Mesodermal cell (in vitro differentiated cells): ENCODE data around the gene ZNF385B.

Source experiments
- H3K27ac ChIP-seq: 2 replicates; pipeline ENCODE4 v1.7.0; 2013; ENCODE audit warnings: mild to moderate bottlenecking, low read depth, low read length, moderate library complexity; ENCODE audit not compliant: severe bottlenecking
- H3K36me3 ChIP-seq: 2 replicates; pipeline ENCODE4 v1.7.1; 2013; ENCODE audit warnings: mild to moderate bottlenecking, low read length, moderate library complexity; ENCODE audit not compliant: control insufficient read depth, insufficient read depth
- H3K4me1 ChIP-seq: one replicate; pipeline ENCODE4 v1.7.1; 2013; ENCODE audit warnings: mild to moderate bottlenecking, low read length; ENCODE audit not compliant: insufficient read depth, control insufficient read depth, poor library complexity, severe bottlenecking
- H3K4me3 ChIP-seq: 2 replicates; pipeline ENCODE4 v1.7.0; 2013; ENCODE audit warnings: low read length, control low read depth, mild to moderate bottlenecking; ENCODE audit not compliant: insufficient read depth, poor library complexity, severe bottlenecking; ENCODE audit errors: extremely low read depth
- H3K9me3 ChIP-seq: 2 replicates; pipeline ENCODE4 v1.7.1; 2013; ENCODE audit warnings: mild to moderate bottlenecking, low read length, moderate library complexity; ENCODE audit not compliant: control insufficient read depth
- WGBS, 2 experiments: methylation state at CpG; one replicate each; pipeline ENCODE4 v1.1.5; 2013; ENCODE audit warnings: missing lambda C conversion rate in 2 of 2; ENCODE audit not compliant: insufficient coverage in 2 of 2; 5-methylcytosine and 5-hydroxymethylcytosine counted together

ZNF385B gene

DNA sequence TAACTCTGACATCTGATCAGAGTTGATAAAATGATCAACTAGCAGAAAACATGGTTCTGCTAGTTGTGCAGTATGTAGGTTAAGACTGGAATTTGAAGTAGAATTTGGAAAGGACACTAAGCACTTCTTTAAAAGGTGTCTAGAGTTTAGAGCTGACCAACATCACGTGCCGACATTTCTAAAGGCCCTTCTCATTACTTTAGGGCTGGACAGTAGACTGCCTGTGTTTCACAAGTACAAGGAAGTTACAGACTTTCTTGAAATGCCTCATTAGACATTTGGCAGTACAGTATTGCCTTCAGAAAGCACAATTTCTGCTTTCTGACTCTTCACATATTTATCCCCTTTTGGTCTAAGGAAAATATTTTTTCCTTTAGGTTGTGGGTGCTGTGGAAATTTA is 255.3 kb downstream of the ZNF385B start:
- 100% methylated on average over 2 of the region's 2 CpGs; no CpG with 5 or more reads in 1 of the 2 experiments for WGBS, 2 experiments
- H3K4me1 ChIP-seq: no peaks in the 10 kb centered on the region
- no peak overlapping the region for H3K4me3 ChIP-seq
- no peaks in the 10 kb centered on the region for H3K9me3 ChIP-seq
- H3K36me3 ChIP-seq: no peaks in the 10 kb centered on the region
- H3K27ac ChIP-seq: no peak overlapping the region

DNA sequence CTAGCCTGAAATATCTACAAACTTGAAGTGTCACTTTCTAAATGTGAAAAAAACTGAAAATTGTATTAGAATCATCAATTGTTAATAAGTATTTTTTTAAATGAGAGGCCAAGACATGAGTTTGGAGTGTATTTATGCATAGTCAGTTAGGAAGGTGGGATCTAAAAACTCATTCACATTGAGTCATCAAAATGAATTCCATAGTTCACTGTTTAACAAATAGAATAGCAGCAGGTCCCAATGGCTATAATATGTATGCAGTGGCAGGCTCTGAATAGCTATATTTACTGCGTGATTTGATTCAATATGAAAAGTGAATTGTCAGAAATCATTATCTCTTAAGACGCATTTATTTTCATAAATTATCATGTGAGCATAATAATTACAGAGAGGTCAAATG is 256.1 kb downstream of the ZNF385B start:
- Histone ChIP-seq H3K27ac (no peak overlapping the region), H3K4me1 (no peaks in the 10 kb centered on the region), H3K4me3 (no peak overlapping the region), H3K9me3 (no peaks in the 10 kb centered on the region), H3K36me3 (no peaks in the 10 kb centered on the region)
- no CpG with 5 or more reads among the region's 2 CpGs for WGBS, 2 experiments

DNA sequence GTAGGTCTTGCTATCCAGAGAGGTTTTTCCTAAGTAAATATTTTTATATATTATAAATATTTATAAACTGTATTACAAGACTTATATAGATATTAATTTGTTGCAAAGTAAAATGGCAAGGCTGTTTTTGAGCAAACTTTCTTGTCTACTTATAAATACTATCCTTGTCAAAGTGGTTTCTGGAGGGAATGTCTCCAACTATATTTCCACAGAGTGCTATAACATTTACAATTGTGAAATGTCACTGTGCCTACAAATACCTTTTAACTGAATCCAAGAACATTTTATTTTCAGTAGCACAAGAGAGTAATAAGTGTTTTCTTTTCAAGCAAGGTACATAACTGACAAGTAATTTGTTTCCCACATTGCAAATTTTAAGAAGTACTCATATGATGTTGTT is 256.8 kb downstream of the ZNF385B start:
- H3K9me3 ChIP-seq: no peaks in the 10 kb centered on the region
- H3K4me3 ChIP-seq: no peak overlapping the region
- H3K4me1 ChIP-seq: no peaks in the 10 kb centered on the region
- no peaks in the 10 kb centered on the region for H3K36me3 ChIP-seq
- no peak overlapping the region for H3K27ac ChIP-seq

DNA sequence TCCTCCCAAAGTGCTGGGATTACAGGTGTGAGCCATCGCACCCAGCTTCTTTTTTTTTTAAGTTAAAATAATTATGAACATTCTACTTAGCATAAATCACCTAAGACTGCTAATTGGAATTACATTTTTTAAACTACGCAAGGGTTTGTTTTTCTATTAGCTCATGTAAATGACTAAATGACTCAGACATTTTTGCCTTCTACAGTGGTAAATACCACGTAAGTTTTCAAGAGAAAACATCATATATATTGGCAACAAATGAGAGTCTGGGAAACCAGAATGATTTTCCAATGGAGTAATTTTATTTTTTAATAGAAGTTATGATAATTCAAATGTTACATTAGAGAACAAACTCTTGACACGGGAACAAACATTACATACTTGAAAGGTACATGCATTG is 259.0 kb downstream of the ZNF385B start:
- no peaks in the 10 kb centered on the region for H3K36me3 ChIP-seq
- WGBS, 2 experiments: 100% methylated on average over 1 of the region's 4 CpGs; no CpG with 5 or more reads in 1 of the 2 experiments
- H3K4me3 ChIP-seq: no peak overlapping the region
- H3K9me3 ChIP-seq: no peaks in the 10 kb centered on the region
- no peaks in the 10 kb centered on the region for H3K4me1 ChIP-seq
- no peak overlapping the region for H3K27ac ChIP-seq

DNA sequence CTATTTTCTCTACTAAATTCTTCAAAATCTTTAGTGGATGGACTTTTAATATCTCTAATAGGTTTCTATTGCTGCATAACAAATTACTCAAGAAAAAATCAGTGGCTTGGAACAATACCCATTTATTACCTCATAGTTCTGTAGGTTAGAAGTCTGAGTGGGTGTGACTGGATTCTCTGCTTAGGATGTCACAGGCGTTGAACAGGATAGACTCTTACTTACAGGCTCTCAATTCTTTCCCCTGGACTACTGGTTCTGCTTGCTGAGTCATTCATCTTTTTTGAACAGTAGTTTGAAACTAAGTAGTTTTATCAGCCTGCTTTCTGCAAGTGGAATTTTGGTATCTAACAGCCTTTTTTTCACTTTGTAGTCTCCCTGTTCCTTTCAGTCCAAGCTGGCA is 265.4 kb downstream of the ZNF385B start:
- Histone ChIP-seq H3K9me3 (no peaks in the 10 kb centered on the region), H3K27ac (peak overlapping the region; percentile 18), H3K4me1 (no peaks in the 10 kb centered on the region), H3K4me3 (no peak overlapping the region), H3K36me3 (no peaks in the 10 kb centered on the region)
- no CpG with 5 or more reads among the region's 1 CpG for WGBS, 2 experiments

DNA sequence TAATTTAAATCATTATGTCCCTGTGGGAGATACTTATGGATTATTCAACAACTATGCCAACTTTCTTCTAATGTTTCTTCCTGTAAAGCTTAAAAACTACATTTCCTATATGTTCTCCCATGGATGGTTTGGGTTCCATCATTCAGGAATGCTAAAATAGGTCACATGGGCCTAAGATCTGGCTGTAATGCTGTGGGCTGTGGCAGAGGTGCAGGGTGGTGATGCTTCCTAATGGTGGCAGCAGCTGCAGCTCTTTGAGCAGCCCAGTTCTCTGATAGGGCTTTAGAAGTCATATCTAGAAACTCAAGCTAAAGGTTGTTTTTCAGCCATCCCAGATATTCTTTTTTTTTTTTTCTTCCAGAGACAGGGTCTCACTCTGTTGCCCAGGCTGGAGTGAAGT is 266.1 kb downstream of the ZNF385B start:
- H3K27ac ChIP-seq: no peak overlapping the region
- no peaks in the 10 kb centered on the region for H3K9me3 ChIP-seq
- H3K4me1 ChIP-seq: no peaks in the 10 kb centered on the region
- H3K36me3 ChIP-seq: no peaks in the 10 kb centered on the region
- no peak overlapping the region for H3K4me3 ChIP-seq

DNA sequence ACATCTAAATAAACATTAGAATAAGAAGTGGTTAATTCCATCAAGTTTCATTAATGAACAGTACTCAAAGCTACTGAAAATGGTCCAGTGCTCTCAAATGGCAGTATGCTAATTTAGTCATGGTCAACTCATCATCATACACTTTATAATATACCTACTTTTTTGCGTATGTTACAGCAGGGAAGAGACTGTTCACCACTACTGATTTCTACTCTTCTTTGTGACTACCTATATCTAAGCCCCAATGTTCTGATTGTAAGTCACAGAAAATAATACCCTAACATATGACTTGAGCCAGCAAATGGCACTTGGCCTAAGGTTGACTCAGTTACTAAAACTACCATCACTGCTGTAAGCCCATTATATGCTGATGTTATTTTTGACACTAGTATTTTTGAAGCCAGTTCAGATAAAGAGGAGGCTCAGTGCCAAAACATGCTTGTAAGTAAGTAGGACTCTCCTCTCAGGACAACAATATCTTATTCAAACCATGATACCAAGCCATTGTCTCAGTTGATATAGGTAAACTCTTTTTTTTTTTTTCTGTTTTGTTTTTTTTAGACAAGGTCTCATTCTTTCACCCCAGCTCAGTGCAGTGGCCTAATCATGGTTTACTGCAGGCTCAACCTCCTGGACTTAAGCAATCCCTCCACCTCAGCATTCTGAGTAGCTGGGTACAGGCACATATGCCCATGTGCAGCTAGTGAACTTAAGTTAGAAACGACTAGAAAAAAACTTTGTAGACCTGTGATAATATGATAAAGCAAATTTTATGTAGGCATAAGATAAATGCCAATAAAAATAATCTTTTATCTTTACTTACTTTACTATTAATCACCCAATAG is 266.9 kb downstream of the ZNF385B start:
- H3K4me1 ChIP-seq: no peaks in the 10 kb centered on the region
- no peak overlapping the region for H3K4me3 ChIP-seq
- WGBS, 2 experiments: 100% methylated on average over 1 of the region's 2 CpGs
- no peaks in the 10 kb centered on the region for H3K36me3 ChIP-seq
- H3K9me3 ChIP-seq: no peaks in the 10 kb centered on the region
- H3K27ac ChIP-seq: no peak overlapping the region

DNA sequence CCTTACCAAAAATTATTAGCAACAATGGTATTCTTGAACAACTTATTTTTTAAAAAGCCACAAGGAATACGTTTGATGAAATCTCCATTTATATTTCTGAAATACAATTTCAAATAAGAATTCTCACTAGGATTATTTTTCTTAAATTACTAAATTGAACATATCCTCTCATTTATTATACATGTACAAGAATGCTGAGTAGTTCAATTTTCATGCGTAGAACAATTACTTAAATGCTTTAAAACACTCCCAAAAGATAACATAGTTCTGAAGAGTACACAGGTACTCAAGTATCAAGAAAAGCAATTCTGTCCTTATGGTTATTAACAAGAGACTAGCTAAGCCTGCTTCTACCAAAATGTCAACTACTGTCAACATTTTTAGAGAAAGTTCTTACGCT is 268.1 kb downstream of the ZNF385B start:
- whole genome bisulfite sequencing, 2 experiments: no CpG with 5 or more reads among the region's 3 CpGs
- no peaks in the 10 kb centered on the region for H3K9me3 ChIP-seq
- H3K4me3 ChIP-seq: no peak overlapping the region
- H3K36me3 ChIP-seq: no peaks in the 10 kb centered on the region
- no peak overlapping the region for H3K27ac ChIP-seq
- no peaks in the 10 kb centered on the region for H3K4me1 ChIP-seq

DNA sequence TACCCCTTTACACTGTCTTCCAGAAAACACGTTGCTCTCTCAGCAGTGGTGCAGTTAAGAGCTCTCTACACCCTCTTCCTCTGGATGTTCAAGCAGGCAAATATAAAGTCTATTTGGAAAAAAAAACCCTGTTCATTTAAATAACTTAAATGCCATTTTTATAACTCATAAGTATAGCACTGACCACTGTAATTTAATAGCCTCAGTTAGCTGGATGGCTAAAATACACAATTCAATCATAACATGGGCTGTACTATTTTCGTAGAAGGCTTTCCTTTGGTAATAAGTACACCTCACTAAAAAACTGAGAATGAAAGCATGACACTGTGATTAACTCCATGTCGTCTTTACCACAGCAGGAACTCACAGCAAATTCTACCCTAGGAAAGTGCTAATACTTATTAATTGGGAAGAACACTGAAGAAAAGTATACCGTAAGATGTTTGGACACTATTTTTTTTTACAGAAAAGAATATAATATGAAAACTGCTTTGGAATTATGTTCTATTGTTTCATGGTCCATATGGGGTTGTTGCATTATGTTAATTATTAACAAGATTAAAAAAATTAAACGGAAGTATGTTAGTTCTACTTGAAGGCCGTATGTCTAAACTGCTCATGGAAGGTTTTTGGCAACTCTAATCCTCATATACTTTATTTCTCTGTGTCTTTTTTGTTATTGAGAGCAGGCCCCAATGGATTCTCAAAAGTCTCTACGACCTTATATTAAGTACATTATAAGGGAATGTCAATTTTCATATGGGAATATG is 269.1 kb downstream of the ZNF385B start:
- H3K36me3 ChIP-seq: no peaks in the 10 kb centered on the region
- no peak overlapping the region for H3K27ac ChIP-seq
- no peak overlapping the region for H3K4me3 ChIP-seq
- H3K9me3 ChIP-seq: no peaks in the 10 kb centered on the region
- H3K4me1 ChIP-seq: no peaks in the 10 kb centered on the region
- 92% methylated on average over 2 of the region's 7 CpGs; no CpG with 5 or more reads in 1 of the 2 experiments for WGBS, 2 experiments

DNA sequence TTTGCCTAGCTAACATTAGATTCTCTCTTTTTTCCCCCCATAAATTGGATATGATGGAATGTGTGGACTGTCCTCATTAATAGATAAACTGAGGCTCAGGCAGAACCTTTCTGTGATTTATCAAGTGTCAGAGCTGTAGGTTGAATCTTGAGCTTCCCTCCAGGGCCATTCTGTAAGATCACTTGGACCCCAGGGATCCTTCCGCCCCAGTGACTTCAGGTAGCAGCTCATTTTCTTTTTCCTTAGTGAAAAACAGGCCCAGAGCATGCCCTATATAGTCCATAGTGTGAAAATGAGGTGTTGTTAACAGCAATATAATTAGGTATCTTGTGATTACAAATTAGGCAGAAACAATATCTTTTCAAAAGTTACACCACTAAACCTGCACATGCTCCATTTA is 269.7 kb downstream of the ZNF385B start:
- Histone ChIP-seq H3K36me3 (no peaks in the 10 kb centered on the region), H3K4me1 (no peaks in the 10 kb centered on the region), H3K9me3 (no peaks in the 10 kb centered on the region), H3K4me3 (no peak overlapping the region), H3K27ac (no peak overlapping the region)
- WGBS, 2 experiments: 86% methylated on average over 1 of the region's 1 CpG; no CpG with 5 or more reads in 1 of the 2 experiments
